ENCODE data around the gene MAGED1. TPM values are rescaled to one million over a fixed set of nuclear protein-coding genes. Genes with fewer than 3 reads are reported as not detected.
"Not testable (repeated sequence)": the region's sequence is repeated elsewhere in the genome, so short reads cannot be mapped to it uniquely, and the experiment has no call there.

MAGED1 gene
- total RNA-seq, 1 experiment from 2014 or later, result 283 TPM

DNA sequence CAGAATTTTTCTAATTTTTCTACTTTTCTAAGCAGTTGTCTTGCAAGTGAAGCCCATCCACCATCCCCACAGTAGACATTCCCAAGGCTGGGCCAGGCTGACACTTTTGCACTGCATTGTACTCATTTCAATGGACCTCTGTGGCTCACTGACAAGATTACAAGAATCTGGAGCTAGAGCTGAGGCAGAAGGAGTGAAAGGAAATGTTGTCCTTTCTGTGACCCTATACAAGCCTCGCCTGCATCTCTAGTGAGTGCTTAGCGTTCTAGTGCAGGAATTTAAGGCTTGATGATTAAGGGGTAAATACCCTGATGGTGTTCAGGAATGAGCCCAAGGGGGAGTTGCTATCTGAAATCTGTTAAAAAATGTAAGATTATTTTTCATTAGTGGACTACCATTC is 6.3 kb downstream of the MAGED1 start:
- H3K36me3 ChIP-seq (ENCODE audit: insufficient read depth, low read length, poor library complexity, severe bottlenecking), result peaks cover 72% of the 10 kb centered on the region
- peaks cover 7% of the 10 kb centered on the region for H3K4me1 ChIP-seq (ENCODE audit: insufficient read depth, low read length, poor library complexity, severe bottlenecking)
- no peaks in the 10 kb centered on the region for H3K9me3 ChIP-seq (ENCODE audit: low read depth, low read length, poor library complexity, severe bottlenecking)
- no TSS peak for BruUV-seq (replicated peaks)
- POLR2A ChIA-PET (ENCODE audit: low non-redundant PET), result no interaction called here
- TF ChIP-seq EZH2 (IDR thresholded peaks at IDR 0.05; ENCODE audit: borderline replicate concordance, low read depth, low read length, poor library complexity, severe bottlenecking), result no peak
- TF ChIP-seq, protein P1, sequence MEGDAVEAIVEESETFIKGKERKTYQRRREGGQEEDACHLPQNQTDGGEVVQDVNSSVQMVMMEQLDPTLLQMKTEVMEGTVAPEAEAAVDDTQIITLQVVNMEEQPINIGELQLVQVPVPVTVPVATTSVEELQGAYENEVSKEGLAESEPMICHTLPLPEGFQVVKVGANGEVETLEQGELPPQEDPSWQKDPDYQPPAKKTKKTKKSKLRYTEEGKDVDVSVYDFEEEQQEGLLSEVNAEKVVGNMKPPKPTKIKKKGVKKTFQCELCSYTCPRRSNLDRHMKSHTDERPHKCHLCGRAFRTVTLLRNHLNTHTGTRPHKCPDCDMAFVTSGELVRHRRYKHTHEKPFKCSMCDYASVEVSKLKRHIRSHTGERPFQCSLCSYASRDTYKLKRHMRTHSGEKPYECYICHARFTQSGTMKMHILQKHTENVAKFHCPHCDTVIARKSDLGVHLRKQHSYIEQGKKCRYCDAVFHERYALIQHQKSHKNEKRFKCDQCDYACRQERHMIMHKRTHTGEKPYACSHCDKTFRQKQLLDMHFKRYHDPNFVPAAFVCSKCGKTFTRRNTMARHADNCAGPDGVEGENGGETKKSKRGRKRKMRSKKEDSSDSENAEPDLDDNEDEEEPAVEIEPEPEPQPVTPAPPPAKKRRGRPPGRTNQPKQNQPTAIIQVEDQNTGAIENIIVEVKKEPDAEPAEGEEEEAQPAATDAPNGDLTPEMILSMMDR (conservative IDR thresholded peaks at IDR 0.05; ENCODE audit: low read depth, low read length), result no peak
- DNase-seq (ENCODE audit: low spot score), result no peak
- intact Hi-C loops (cut with micrococcal nuclease; ENCODE audit: unreplicated experiment), result no loop called here
- no peaks in the 10 kb centered on the region for H3K27me3 ChIP-seq (replicated peaks; ENCODE audit: insufficient read depth, low read depth, low read length, poor library complexity)
- CTCF ChIA-PET, result no interaction called here
- H3K27ac ChIP-seq (ENCODE audit: low read depth, low read length, poor library complexity, severe bottlenecking), result no peak overlapping the region
- no peak overlapping the region for H3K4me3 ChIP-seq (ENCODE audit: low read depth, low read length, poor library complexity, severe bottlenecking)

GRCh38 chrX:51902510-51903050 is 9.2 kb downstream of the MAGED1 start:
- no TSS peak for BruUV-seq (replicated peaks)
- Histone ChIP-seq H3K4me3 (ENCODE audit: low read depth, low read length, poor library complexity, severe bottlenecking) (no peak overlapping the region), H3K9me3 (ENCODE audit: low read depth, low read length, poor library complexity, severe bottlenecking) (no peaks in the 10 kb centered on the region), H3K27ac (ENCODE audit: low read depth, low read length, poor library complexity, severe bottlenecking) (no peak overlapping the region), H3K27me3 (replicated peaks; ENCODE audit: insufficient read depth, low read depth, low read length, poor library complexity) (no peaks in the 10 kb centered on the region), H3K36me3 (ENCODE audit: insufficient read depth, low read length, poor library complexity, severe bottlenecking) (peaks cover 45% of the 10 kb centered on the region), H3K4me1 (ENCODE audit: insufficient read depth, low read length, poor library complexity, severe bottlenecking) (no peaks in the 10 kb centered on the region)
- no peak for DNase-seq (ENCODE audit: low spot score)
- POLR2A ChIA-PET (ENCODE audit: low non-redundant PET), result no interaction called here
- no peak for TF ChIP-seq EZH2 (IDR thresholded peaks at IDR 0.05; ENCODE audit: borderline replicate concordance, low read depth, low read length, poor library complexity, severe bottlenecking)
- TF ChIP-seq, protein P1 (conservative IDR thresholded peaks at IDR 0.05; ENCODE audit: low read depth, low read length), result no peak
- intact Hi-C loops (cut with micrococcal nuclease; ENCODE audit: unreplicated experiment), result no loop called here
- CTCF ChIA-PET, result no interaction called here

DNA sequence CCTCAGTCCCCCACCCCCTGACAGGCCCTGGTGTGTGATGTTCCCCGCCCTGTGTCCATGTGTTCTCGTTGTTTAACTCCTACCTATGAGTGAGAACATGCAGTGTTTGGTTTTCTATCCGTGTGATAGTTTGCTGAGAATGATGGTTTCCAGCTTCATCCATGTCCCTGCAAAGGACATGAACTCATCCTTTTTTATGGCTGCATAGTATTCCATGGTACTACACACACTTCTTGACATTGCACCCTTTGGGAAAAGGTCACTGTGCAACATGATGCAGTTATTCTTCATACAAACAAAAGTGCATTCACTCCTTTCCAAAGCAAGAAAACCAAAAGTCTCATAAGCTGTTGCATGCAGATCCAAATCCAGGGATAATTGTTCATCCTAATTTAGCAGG is 11.7 kb downstream of the MAGED1 start:
- BruUV-seq (replicated peaks); H3K4me1 ChIP-seq (ENCODE audit: insufficient read depth, low read length, poor library complexity, severe bottlenecking); H3K27me3 ChIP-seq (replicated peaks; ENCODE audit: insufficient read depth, low read depth, low read length, poor library complexity); intact Hi-C loops (cut with micrococcal nuclease; ENCODE audit: unreplicated experiment); H3K9me3 ChIP-seq (ENCODE audit: low read depth, low read length, poor library complexity, severe bottlenecking); POLR2A ChIA-PET (ENCODE audit: low non-redundant PET); CTCF ChIA-PET; H3K4me3 ChIP-seq (ENCODE audit: low read depth, low read length, poor library complexity, severe bottlenecking); DNase-seq (ENCODE audit: low spot score); H3K27ac ChIP-seq (ENCODE audit: low read depth, low read length, poor library complexity, severe bottlenecking): not testable (repeated sequence)
- peaks cover 25% of the 10 kb centered on the region for H3K36me3 ChIP-seq (ENCODE audit: insufficient read depth, low read length, poor library complexity, severe bottlenecking)

- no TSS peak for BruUV-seq (replicated peaks)
- peaks cover 22% of the 10 kb centered on the region for H3K36me3 ChIP-seq (ENCODE audit: insufficient read depth, low read length, poor library complexity, severe bottlenecking)
- no peak for DNase-seq (ENCODE audit: low spot score)
- H3K27me3 ChIP-seq (replicated peaks; ENCODE audit: insufficient read depth, low read depth, low read length, poor library complexity), result no peaks in the 10 kb centered on the region
- intact Hi-C loops (cut with micrococcal nuclease; ENCODE audit: unreplicated experiment), result no loop called here
- H3K27ac ChIP-seq (ENCODE audit: low read depth, low read length, poor library complexity, severe bottlenecking), result no peak overlapping the region
- POLR2A ChIA-PET (ENCODE audit: low non-redundant PET), result no interaction called here
- no peak for TF ChIP-seq EZH2 (IDR thresholded peaks at IDR 0.05; ENCODE audit: borderline replicate concordance, low read depth, low read length, poor library complexity, severe bottlenecking)
- TF ChIP-seq, protein P1 (conservative IDR thresholded peaks at IDR 0.05; ENCODE audit: low read depth, low read length), result no peak
- CTCF ChIA-PET, result no interaction called here
- H3K9me3 ChIP-seq (ENCODE audit: low read depth, low read length, poor library complexity, severe bottlenecking), result no peaks in the 10 kb centered on the region
- no peaks in the 10 kb centered on the region for H3K4me1 ChIP-seq (ENCODE audit: insufficient read depth, low read length, poor library complexity, severe bottlenecking)
- no peak overlapping the region for H3K4me3 ChIP-seq (ENCODE audit: low read depth, low read length, poor library complexity, severe bottlenecking)
Measured at GRCh38 chrX:51905711-51906110, 12.3 kb downstream of the MAGED1 start.
